Testis (tissue), 2 donors: ENCODE measurements around the gene SPOP.

Source experiments
- POLR2A ChIP-seq: fragments of 450-650 bp; IDR thresholded peaks from one replicate; pipeline ENCODE4 v1.6.1; 2017; ENCODE audit warnings: antibody characterized with exemption, mild to moderate bottlenecking, moderate library complexity
- TF ChIP-seq, protein P1 (sequence below), 3 experiments: fragments of 450-650 bp in 2 of 3; fragments of 200-600 bp in 1 of 3; sonication (generic) in 1 of 3; IDR thresholded peaks; one replicate each; pipeline ENCODE4 v1.5.1; 2016 to 2019; ENCODE audit warnings: antibody characterized with exemption in 3 of 3, mild to moderate bottlenecking in 2 of 3, moderate library complexity in 1 of 3

DNA sequence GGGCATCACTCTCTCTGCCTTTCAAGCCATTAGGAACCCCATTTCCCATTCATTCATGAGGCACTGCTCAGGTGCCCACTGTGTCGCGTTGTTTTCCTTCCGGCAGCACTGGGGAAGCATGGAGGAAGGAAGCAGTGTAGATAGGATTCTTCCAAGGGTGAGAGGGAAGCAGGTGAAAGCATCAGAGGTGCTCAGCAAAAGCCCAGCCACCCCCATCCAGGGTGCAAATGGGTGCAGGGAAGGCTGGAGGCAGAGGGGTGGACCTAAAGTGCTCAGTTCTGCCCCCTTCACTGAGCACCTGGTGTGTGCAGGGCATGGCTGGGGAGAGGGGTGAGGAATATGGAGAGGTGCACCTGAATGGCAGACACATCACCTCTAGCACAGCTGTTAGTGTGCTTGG is 105.7 kb downstream of the SPOP start:
- TF ChIP-seq, protein P1, sequence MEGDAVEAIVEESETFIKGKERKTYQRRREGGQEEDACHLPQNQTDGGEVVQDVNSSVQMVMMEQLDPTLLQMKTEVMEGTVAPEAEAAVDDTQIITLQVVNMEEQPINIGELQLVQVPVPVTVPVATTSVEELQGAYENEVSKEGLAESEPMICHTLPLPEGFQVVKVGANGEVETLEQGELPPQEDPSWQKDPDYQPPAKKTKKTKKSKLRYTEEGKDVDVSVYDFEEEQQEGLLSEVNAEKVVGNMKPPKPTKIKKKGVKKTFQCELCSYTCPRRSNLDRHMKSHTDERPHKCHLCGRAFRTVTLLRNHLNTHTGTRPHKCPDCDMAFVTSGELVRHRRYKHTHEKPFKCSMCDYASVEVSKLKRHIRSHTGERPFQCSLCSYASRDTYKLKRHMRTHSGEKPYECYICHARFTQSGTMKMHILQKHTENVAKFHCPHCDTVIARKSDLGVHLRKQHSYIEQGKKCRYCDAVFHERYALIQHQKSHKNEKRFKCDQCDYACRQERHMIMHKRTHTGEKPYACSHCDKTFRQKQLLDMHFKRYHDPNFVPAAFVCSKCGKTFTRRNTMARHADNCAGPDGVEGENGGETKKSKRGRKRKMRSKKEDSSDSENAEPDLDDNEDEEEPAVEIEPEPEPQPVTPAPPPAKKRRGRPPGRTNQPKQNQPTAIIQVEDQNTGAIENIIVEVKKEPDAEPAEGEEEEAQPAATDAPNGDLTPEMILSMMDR (IDR thresholded peaks at IDR 0.05): no peak
- TF ChIP-seq POLR2A: no peak
